Suprapubic skin (tissue), 4 donors: ENCODE results near the gene LYPD6B. TPM values are rescaled to one million over a fixed set of nuclear protein-coding genes. Genes with fewer than 3 reads are reported as not detected.

Source experiments
- DNase-seq, 2 donors: peaks; one replicate each; pipeline ENCODE4 v3.0.0-alpha.2; 2019; ENCODE audit warnings: low spot score in 2 of 2
- H3K27ac ChIP-seq: fragments of 200-600 bp; sonication (generic); one replicate; pipeline ENCODE4 v1.5.1; 2019
- H3K27me3 ChIP-seq: fragments of 200-600 bp; sonication (generic); one replicate; pipeline ENCODE4 v1.5.1; 2019
- H3K36me3 ChIP-seq: fragments of 200-600 bp; sonication (generic); one replicate; pipeline ENCODE4 v1.5.1; 2019
- H3K4me1 ChIP-seq: fragments of 200-600 bp; sonication (generic); one replicate; pipeline ENCODE4 v1.5.1; 2019
- H3K4me3 ChIP-seq: fragments of 200-600 bp; sonication (generic); one replicate; pipeline ENCODE4 v1.5.1; 2019; ENCODE audit warnings: mild to moderate bottlenecking
- H3K9me3 ChIP-seq: fragments of 200-600 bp; sonication (generic); one replicate; pipeline ENCODE4 v1.5.1; 2019
- EP300 ChIP-seq: sonication (generic); formaldehyde crosslinking; IDR thresholded peaks from one replicate; pipeline ENCODE4 v1.6.1; 2017; ENCODE audit warnings: antibody characterized with exemption
- POLR2A ChIP-seq, 2 donors: fragments of 450-650 bp; IDR thresholded peaks; one replicate each; pipeline ENCODE4 v1.6.1; 2017; ENCODE audit warnings: antibody characterized with exemption in 2 of 2, mild to moderate bottlenecking in 2 of 2, moderate library complexity in 2 of 2
- POLR2AphosphoS5 ChIP-seq, 3 donors: sonication (generic); formaldehyde crosslinking; IDR thresholded peaks; one replicate each; pipeline ENCODE4 v1.6.1; 2017; ENCODE audit warnings: antibody characterized with exemption in 3 of 3
- WGBS: methylation state at CpG from one replicate; pipeline ENCODE4 v1.1.5; 2018; 5-methylcytosine and 5-hydroxymethylcytosine counted together
- total RNA-seq, 4 donors: library from RNA; depleted of rRNA; stranded (reverse); fragments of >200 nt; gene quantifications; one replicate each; pipeline ENCODE4 v1.1.0, GENCODE V29; 2016
- TF ChIP-seq, protein P1 (sequence below), 2 donors: fragments of 200-600 bp in 1 of 2; fragments of 450-650 bp in 1 of 2; sonication (generic) in 1 of 2; IDR thresholded peaks; one replicate each; pipeline ENCODE4 v1.5.1; 2016 to 2019; ENCODE audit warnings: antibody characterized with exemption in 2 of 2, mild to moderate bottlenecking in 1 of 2, moderate library complexity in 1 of 2

LYPD6B gene
- total RNA-seq, 4 donors from 2014 or later = 83.7 to 129 (median 97.7) TPM

DNA sequence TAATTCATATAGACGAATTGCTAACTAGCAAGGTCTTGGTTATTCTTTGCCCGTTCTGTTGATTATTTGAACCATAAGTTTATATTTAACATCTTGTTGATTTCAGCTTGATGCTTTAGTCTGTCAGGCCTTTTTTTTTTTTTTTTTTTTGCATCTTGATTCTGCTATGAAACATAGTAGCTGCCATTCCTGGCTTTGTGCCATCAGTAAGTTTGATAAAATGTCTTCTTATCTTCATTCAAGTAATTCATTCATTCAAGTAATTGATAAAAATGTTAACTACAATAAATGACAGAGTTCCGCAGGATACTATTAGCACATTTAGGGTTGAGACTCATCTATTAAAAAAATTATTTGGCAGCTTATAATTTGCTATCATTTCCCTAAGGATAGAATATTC, 134.7 kb downstream of the LYPD6B start:
- no peaks in the 10 kb centered on the region for H3K36me3 ChIP-seq
- no peak overlapping the region for H3K27ac ChIP-seq
- no peak overlapping the region for H3K4me3 ChIP-seq
- H3K9me3 ChIP-seq = no peaks in the 10 kb centered on the region
- no peaks in the 10 kb centered on the region for H3K27me3 ChIP-seq
- no peak for DNase-seq
- H3K4me1 ChIP-seq = peaks cover 8% of the 10 kb centered on the region
- WGBS = 96% methylated on average over 3 of the region's 3 CpGs
- TF ChIP-seq POLR2A (IDR thresholded peaks at IDR 0.05) (no peak), POLR2AphosphoS5 (IDR thresholded peaks at IDR 0.05) (no peak)

DNA sequence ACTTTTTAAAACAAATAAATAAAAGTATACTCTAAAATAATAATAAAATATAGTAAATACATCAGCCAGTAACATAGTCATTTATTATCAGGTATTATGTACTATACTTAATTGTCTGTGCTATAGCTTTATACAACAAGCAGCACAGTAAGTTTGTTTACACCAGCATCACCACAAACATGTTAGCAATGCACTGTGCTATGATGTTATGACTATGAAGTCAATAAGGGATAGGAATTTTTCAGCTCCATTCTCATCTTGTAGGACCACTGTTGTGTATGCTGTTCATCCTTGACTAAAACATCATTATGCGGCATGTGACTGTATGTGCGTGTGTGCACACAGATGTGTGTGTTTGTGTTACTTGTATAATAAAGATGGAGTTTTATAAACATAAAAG, 137.5 kb downstream of the LYPD6B start:
- H3K4me3 ChIP-seq = no peak overlapping the region
- no peaks in the 10 kb centered on the region for H3K36me3 ChIP-seq
- no peak for DNase-seq
- no peak overlapping the region for H3K27ac ChIP-seq
- no peak for TF ChIP-seq POLR2AphosphoS5 (IDR thresholded peaks at IDR 0.05)
- no peak for TF ChIP-seq EP300
- TF ChIP-seq, protein P1, sequence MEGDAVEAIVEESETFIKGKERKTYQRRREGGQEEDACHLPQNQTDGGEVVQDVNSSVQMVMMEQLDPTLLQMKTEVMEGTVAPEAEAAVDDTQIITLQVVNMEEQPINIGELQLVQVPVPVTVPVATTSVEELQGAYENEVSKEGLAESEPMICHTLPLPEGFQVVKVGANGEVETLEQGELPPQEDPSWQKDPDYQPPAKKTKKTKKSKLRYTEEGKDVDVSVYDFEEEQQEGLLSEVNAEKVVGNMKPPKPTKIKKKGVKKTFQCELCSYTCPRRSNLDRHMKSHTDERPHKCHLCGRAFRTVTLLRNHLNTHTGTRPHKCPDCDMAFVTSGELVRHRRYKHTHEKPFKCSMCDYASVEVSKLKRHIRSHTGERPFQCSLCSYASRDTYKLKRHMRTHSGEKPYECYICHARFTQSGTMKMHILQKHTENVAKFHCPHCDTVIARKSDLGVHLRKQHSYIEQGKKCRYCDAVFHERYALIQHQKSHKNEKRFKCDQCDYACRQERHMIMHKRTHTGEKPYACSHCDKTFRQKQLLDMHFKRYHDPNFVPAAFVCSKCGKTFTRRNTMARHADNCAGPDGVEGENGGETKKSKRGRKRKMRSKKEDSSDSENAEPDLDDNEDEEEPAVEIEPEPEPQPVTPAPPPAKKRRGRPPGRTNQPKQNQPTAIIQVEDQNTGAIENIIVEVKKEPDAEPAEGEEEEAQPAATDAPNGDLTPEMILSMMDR (IDR thresholded peaks at IDR 0.05) = no peak
- TF ChIP-seq POLR2A (IDR thresholded peaks at IDR 0.05) = no peak
- H3K4me1 ChIP-seq = peaks cover 2% of the 10 kb centered on the region
- WGBS = 98% methylated on average over 2 of the region's 2 CpGs
- no peaks in the 10 kb centered on the region for H3K27me3 ChIP-seq
- no peaks in the 10 kb centered on the region for H3K9me3 ChIP-seq

DNA sequence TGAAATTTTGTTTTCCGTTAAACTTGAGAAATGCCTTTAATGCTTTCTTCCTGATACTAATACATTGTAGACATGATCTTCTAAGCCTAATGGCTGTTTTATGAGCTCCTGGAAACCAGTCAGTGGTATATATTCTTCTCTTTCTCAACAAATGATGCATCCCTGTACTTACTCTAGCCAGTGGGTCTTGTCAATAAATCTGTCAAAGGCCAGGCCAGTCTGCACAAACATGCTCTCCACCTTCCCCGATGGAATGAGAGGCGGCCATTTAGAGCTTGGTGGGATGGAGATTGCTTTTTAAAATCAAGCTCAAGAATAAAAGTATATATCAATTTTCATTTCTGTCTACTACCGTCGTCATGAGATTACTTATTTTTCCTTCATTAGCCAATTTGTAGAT, 140.1 kb downstream of the LYPD6B start:
- TF ChIP-seq POLR2A (IDR thresholded peaks at IDR 0.05) (no peak), EP300 (no peak)
- WGBS = 89% methylated on average over 5 of the region's 5 CpGs
- peaks cover 2% of the 10 kb centered on the region for H3K4me1 ChIP-seq
- no peak overlapping the region for H3K27ac ChIP-seq
- H3K4me3 ChIP-seq = no peak overlapping the region
- no peaks in the 10 kb centered on the region for H3K9me3 ChIP-seq
- no peak for DNase-seq
- H3K27me3 ChIP-seq = no peaks in the 10 kb centered on the region
- no peaks in the 10 kb centered on the region for H3K36me3 ChIP-seq

DNA sequence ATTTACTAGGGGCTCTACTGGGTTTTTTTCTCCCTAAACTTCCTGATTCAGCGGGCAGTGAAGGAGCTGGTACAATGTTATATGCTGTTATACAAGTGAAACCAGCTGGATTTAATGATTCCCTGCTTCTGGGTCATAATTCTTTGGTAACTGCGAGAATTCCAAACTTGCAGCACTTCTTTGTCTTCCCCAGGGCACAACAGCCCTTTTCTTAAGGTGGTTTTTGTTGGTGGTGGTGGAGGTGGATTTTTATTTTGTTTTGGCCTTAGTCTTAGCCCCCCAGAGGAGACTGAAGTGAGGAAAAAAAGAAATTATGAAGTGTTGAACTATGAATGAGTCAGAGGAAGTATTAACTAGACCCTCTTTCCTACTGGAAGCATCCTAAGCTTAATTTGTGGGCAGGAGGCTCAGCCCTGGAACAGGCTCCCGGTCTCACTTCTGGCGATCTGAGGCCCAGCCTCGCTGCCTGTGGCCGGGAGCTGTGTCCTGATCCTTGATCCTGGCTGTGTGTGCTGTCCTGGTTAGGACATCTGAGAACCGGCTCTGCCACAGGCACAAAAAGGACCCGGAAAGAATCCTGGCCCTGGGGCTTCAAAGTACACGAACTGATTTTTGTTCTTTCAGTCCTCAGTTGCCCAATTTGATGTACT, 141.9 kb downstream of the LYPD6B start:
- Histone ChIP-seq H3K36me3 (no peaks in the 10 kb centered on the region), H3K4me1 (peaks cover 2% of the 10 kb centered on the region), H3K27me3 (no peaks in the 10 kb centered on the region), H3K9me3 (no peaks in the 10 kb centered on the region), H3K27ac (no peak overlapping the region), H3K4me3 (no peak overlapping the region)
- DNase-seq = no peak
- 61% methylated on average over 9 of the region's 9 CpGs for WGBS
- TF ChIP-seq EP300 (no peak), POLR2A (IDR thresholded peaks at IDR 0.05) (no peak), POLR2AphosphoS5 (IDR thresholded peaks at IDR 0.05) (no peak)
- TF ChIP-seq, protein P1 (IDR thresholded peaks at IDR 0.05) = no peak

DNA sequence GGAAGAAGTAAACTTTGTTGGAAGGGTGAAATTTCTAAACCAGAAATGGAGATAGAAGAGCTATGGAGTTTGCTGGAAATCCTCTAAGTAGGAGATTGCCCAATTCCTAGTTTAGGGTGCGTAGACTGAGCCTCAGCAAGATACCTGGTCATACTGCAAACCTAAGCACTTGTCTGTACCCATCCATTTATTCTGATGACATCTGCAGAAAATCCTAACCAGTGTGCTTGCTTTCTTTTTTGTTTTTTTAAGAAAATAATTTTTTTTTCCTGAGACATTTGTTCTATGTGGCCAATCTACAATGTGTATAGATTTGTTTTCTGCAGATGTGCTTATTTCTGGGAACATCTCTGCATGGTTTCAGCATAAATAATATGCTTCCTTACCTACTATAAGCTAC, 144.7 kb downstream of the LYPD6B start:
- H3K9me3 ChIP-seq = no peaks in the 10 kb centered on the region
- H3K4me1 ChIP-seq = peaks cover 2% of the 10 kb centered on the region
- H3K36me3 ChIP-seq = no peaks in the 10 kb centered on the region
- H3K27me3 ChIP-seq = no peaks in the 10 kb centered on the region
- TF ChIP-seq POLR2AphosphoS5 (IDR thresholded peaks at IDR 0.05) (no peak), EP300 (no peak), POLR2A (IDR thresholded peaks at IDR 0.05) (no peak)
- TF ChIP-seq, protein P1 (IDR thresholded peaks at IDR 0.05) = no peak
- no peak overlapping the region for H3K27ac ChIP-seq
- no peak for DNase-seq
- 80% methylated on average over 1 of the region's 1 CpG for whole genome bisulfite sequencing
- no peak overlapping the region for H3K4me3 ChIP-seq

DNA sequence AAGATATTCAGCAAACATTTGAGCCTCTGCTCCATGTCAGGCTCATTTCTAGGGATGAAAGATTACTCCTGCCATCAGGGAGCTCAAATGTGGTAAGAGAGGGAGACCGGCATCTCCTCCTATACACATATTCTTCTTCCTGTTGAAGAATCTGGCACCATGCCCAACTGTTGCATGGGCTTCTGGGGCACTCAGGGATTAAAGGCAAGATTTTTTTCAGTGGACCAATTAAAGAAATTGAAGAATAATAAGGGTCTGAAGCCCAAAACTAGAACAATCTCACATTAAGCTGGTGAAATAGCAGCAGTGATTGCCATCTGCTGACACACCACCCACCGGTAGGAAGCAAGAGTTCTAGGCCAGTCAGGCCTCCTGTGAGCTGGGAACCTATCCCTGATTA, 146.5 kb downstream of the LYPD6B start:
- Histone ChIP-seq H3K4me3 (no peak overlapping the region), H3K27me3 (no peaks in the 10 kb centered on the region), H3K36me3 (no peaks in the 10 kb centered on the region), H3K4me1 (peaks cover 2% of the 10 kb centered on the region), H3K27ac (no peak overlapping the region), H3K9me3 (no peaks in the 10 kb centered on the region)
- 90% methylated on average over 2 of the region's 2 CpGs for WGBS
- no peak for TF ChIP-seq POLR2A (IDR thresholded peaks at IDR 0.05)
- TF ChIP-seq, protein P1 (IDR thresholded peaks at IDR 0.05) = no peak
- no peak for TF ChIP-seq EP300
- no peak for TF ChIP-seq POLR2AphosphoS5 (IDR thresholded peaks at IDR 0.05)
- no peak for DNase-seq
